Suppressor macrophage (primary cell): ENCODE measurements around the gene SOBP.

Experiments used
- DNase-seq, 4 experiments: peaks; one replicate each; pipeline ENCODE4 v3.0.0-alpha.2; 2020 to 2022

The SOBP gene

GRCh38 chr6:107695061-107695720 lies 205.3 kb downstream of the SOBP start:
- peak in 1 of 4 experiments; percentile 16 for DNase-seq

- no peak for DNase-seq
These were observed 207.8 kb downstream of the SOBP start for GRCh38 chr6:107697682-107698081.

- DNase-seq = no peak
These were observed 208.2 kb downstream of the SOBP start for GRCh38 chr6:107698146-107698545.

GRCh38 chr6:107699254-107699653 lies 209.3 kb downstream of the SOBP start:
- no peak for DNase-seq

GRCh38 chr6:107699697-107700325 lies 209.9 kb downstream of the SOBP start:
- DNase-seq = no peak

GRCh38 chr6:107703606-107704005 lies 213.7 kb downstream of the SOBP start:
- DNase-seq = no peak

GRCh38 chr6:107704347-107705013 lies 214.6 kb downstream of the SOBP start:
- peak; percentile 38 to 60 (median 48) for DNase-seq

GRCh38 chr6:107706516-107707115 lies 216.7 kb downstream of the SOBP start:
- no peak for DNase-seq

GRCh38 chr6:107707346-107708275 lies 217.7 kb downstream of the SOBP start:
- no peak for DNase-seq

GRCh38 chr6:107708435-107708834 lies 218.5 kb downstream of the SOBP start:
- no peak for DNase-seq

- no peak for DNase-seq
These were observed 219.4 kb downstream of the SOBP start for GRCh38 chr6:107709341-107709740.
